ENCODE results near the gene LRIT2. TPM values are rescaled to one million over a fixed set of nuclear protein-coding genes. Genes with fewer than 3 reads are reported as not detected.

LRIT2 gene
- total RNA-seq, 1 experiment from 2014 or later, result not detected

- Histone ChIP-seq H3K36me3 (ENCODE audit: insufficient read depth, low read length, poor library complexity, severe bottlenecking) (no peaks in the 10 kb centered on the region), H3K4me3 (ENCODE audit: low read depth, low read length, poor library complexity, severe bottlenecking) (peak within 1 kb of the TSS; percentile 36), H3K4me1 (ENCODE audit: insufficient read depth, low read length, poor library complexity, severe bottlenecking) (no peaks in the 10 kb centered on the region), H3K27ac (ENCODE audit: low read depth, low read length, poor library complexity, severe bottlenecking) (no peak within 1 kb of the TSS), H3K27me3 (replicated peaks; ENCODE audit: insufficient read depth, low read depth, low read length, poor library complexity) (peaks cover 86% of the 10 kb centered on the region), H3K9me3 (ENCODE audit: low read depth, low read length, poor library complexity, severe bottlenecking) (no peaks in the 10 kb centered on the region)
- TF ChIP-seq, protein P1, sequence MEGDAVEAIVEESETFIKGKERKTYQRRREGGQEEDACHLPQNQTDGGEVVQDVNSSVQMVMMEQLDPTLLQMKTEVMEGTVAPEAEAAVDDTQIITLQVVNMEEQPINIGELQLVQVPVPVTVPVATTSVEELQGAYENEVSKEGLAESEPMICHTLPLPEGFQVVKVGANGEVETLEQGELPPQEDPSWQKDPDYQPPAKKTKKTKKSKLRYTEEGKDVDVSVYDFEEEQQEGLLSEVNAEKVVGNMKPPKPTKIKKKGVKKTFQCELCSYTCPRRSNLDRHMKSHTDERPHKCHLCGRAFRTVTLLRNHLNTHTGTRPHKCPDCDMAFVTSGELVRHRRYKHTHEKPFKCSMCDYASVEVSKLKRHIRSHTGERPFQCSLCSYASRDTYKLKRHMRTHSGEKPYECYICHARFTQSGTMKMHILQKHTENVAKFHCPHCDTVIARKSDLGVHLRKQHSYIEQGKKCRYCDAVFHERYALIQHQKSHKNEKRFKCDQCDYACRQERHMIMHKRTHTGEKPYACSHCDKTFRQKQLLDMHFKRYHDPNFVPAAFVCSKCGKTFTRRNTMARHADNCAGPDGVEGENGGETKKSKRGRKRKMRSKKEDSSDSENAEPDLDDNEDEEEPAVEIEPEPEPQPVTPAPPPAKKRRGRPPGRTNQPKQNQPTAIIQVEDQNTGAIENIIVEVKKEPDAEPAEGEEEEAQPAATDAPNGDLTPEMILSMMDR (conservative IDR thresholded peaks at IDR 0.05; ENCODE audit: low read depth, low read length), result no peak
- no peak for TF ChIP-seq EZH2 (IDR thresholded peaks at IDR 0.05; ENCODE audit: borderline replicate concordance, low read depth, low read length, poor library complexity, severe bottlenecking)
- POLR2A ChIA-PET (ENCODE audit: low non-redundant PET), result no interaction called here
- no TSS peak for BruUV-seq (replicated peaks)
- intact Hi-C loops (cut with micrococcal nuclease; ENCODE audit: unreplicated experiment), result no loop called here
- peak; percentile 27 for DNase-seq (ENCODE audit: low spot score)
- CTCF ChIA-PET, result no interaction called here
These were observed 30.8 kb downstream of the LRIT2 start, which contains the start of gene CDHR1 for GRCh38 chr10:84194424-84195043. Gene CDHR1, plus strand, starts transcription at chr10:84194537. Its CDS starts 224 bp downstream, at chr10:84194761.

DNA sequence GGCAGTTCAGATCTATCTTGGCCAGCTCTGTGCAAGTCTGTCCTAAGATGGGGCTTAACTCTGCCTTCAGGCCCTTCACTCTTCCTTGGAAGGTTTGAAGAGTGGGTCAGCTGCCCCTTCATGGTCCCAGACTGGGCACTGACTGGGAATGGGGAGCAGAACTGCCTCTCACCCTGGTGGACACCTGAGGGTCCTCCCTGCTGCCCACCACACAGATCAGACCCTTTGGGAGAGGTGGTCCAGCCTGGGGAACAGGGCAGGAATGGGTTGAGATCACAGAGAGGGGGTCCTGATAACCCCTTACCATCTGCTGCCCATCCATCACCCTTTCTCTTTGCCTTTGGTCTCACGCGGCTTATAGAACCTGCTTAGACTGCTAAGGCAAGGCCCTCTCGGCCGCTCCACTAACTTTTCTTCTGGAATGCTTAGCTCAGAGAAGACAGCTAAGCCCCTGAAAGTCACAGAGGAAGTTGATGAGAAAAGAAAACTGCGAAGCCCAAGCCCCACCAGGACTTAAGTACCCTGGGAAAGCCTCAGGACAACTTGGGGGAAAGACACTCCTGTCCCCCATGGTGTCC, 31.4 kb downstream of the LRIT2 start:
- intact Hi-C loops (cut with micrococcal nuclease; ENCODE audit: unreplicated experiment), result no loop called here
- Histone ChIP-seq H3K4me1 (ENCODE audit: insufficient read depth, low read length, poor library complexity, severe bottlenecking) (no peaks in the 10 kb centered on the region), H3K27ac (ENCODE audit: low read depth, low read length, poor library complexity, severe bottlenecking) (no peak overlapping the region), H3K27me3 (replicated peaks; ENCODE audit: insufficient read depth, low read depth, low read length, poor library complexity) (peaks cover 82% of the 10 kb centered on the region), H3K36me3 (ENCODE audit: insufficient read depth, low read length, poor library complexity, severe bottlenecking) (no peaks in the 10 kb centered on the region), H3K9me3 (ENCODE audit: low read depth, low read length, poor library complexity, severe bottlenecking) (no peaks in the 10 kb centered on the region), H3K4me3 (ENCODE audit: low read depth, low read length, poor library complexity, severe bottlenecking) (peak overlapping the region; percentile 36)
- TF ChIP-seq, protein P1 (conservative IDR thresholded peaks at IDR 0.05; ENCODE audit: low read depth, low read length), result no peak
- TF ChIP-seq EZH2 (IDR thresholded peaks at IDR 0.05; ENCODE audit: borderline replicate concordance, low read depth, low read length, poor library complexity, severe bottlenecking), result no peak
- POLR2A ChIA-PET (ENCODE audit: low non-redundant PET), result no interaction called here
- no peak for DNase-seq (ENCODE audit: low spot score)
- CTCF ChIA-PET, result no interaction called here
- no TSS peak for BruUV-seq (replicated peaks)

DNA sequence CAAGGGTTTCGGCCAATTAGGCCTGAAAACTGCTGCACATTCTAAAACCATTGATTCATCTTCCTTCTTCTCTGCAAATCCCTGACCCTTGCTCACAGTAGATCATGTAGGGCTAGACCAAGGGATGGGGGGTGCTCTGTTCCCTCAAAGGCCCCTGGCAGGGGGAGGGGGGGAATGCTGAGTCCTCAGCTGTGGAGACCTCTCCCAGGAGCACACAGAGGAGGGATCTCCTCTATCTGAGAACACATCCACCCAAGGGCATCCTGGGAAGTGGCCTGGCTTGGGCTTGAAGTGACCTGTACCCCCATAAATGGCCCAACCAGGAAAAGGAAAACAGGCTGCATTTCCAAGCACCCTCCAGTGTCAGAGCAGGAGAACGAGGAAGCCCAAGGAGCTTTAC, 32.0 kb downstream of the LRIT2 start:
- intact Hi-C loops (cut with micrococcal nuclease; ENCODE audit: unreplicated experiment), result no loop called here
- Histone ChIP-seq H3K4me3 (ENCODE audit: low read depth, low read length, poor library complexity, severe bottlenecking) (no peak overlapping the region), H3K9me3 (ENCODE audit: low read depth, low read length, poor library complexity, severe bottlenecking) (no peaks in the 10 kb centered on the region), H3K27me3 (replicated peaks; ENCODE audit: insufficient read depth, low read depth, low read length, poor library complexity) (peaks cover 77% of the 10 kb centered on the region), H3K36me3 (ENCODE audit: insufficient read depth, low read length, poor library complexity, severe bottlenecking) (no peaks in the 10 kb centered on the region), H3K27ac (ENCODE audit: low read depth, low read length, poor library complexity, severe bottlenecking) (no peak overlapping the region), H3K4me1 (ENCODE audit: insufficient read depth, low read length, poor library complexity, severe bottlenecking) (no peaks in the 10 kb centered on the region)
- DNase-seq (ENCODE audit: low spot score), result no peak
- BruUV-seq (replicated peaks), result no TSS peak
- CTCF ChIA-PET, result no interaction called here
- no peak for TF ChIP-seq EZH2 (IDR thresholded peaks at IDR 0.05; ENCODE audit: borderline replicate concordance, low read depth, low read length, poor library complexity, severe bottlenecking)
- TF ChIP-seq, protein P1 (conservative IDR thresholded peaks at IDR 0.05; ENCODE audit: low read depth, low read length), result no peak
- POLR2A ChIA-PET (ENCODE audit: low non-redundant PET), result no interaction called here
